Smooth muscle cell (in vitro differentiated cells): ENCODE results near the gene PDE1C. TPM values are rescaled to one million over a fixed set of nuclear protein-coding genes. Genes with fewer than 3 reads are reported as not detected.

Experiments
- DNase-seq: peaks from one replicate; lab custom pipeline; 2025; ENCODE audit not compliant: unreplicated experiment; lab: John Stamatoyannopoulos, UW
- H2AFZ ChIP-seq: fragments of 200-600 bp; sonication (generic); 2 replicates; pipeline ENCODE4 v1.6.0; 2016; ENCODE audit warnings: antibody characterized with exemption, low read depth, mild to moderate bottlenecking
- H3F3A ChIP-seq: fragments of 200-600 bp; sonication (generic); 2 replicates; pipeline ENCODE4 v1.6.0; 2017; ENCODE audit warnings: antibody characterized with exemption, low read depth
- H3K27ac ChIP-seq: fragments of 200-600 bp; sonication (generic); 2 replicates; pipeline ENCODE4 v1.5.1; 2016; ENCODE audit warnings: low read depth, mild to moderate bottlenecking
- H3K27me3 ChIP-seq: fragments of 200-600 bp; sonication (generic); 2 replicates; pipeline ENCODE4 v1.6.1; 2016; ENCODE audit warnings: low read depth, mild to moderate bottlenecking
- H3K36me3 ChIP-seq: fragments of 200-600 bp; sonication (generic); 2 replicates; pipeline ENCODE4 v1.5.1; 2016; ENCODE audit warnings: low read depth
- H3K4me1 ChIP-seq: fragments of 200-600 bp; sonication (generic); 2 replicates; pipeline ENCODE4 v1.5.1; 2016; ENCODE audit warnings: low read depth
- H3K4me2 ChIP-seq: fragments of 200-600 bp; sonication (generic); 2 replicates; pipeline ENCODE4 v1.6.0; 2016; ENCODE audit warnings: mild to moderate bottlenecking
- H3K4me3 ChIP-seq: fragments of 200-600 bp; sonication (generic); 2 replicates; pipeline ENCODE4 v1.5.1; 2016; ENCODE audit warnings: mild to moderate bottlenecking
- H3K79me2 ChIP-seq: fragments of 200-600 bp; sonication (generic); 2 replicates; pipeline ENCODE4 v1.6.0; 2016; ENCODE audit warnings: low read depth, mild to moderate bottlenecking
- H3K9ac ChIP-seq: fragments of 200-600 bp; sonication (generic); 2 replicates; pipeline ENCODE4 v1.6.0; 2016; ENCODE audit warnings: low read depth
- H3K9me3 ChIP-seq: fragments of 200-600 bp; sonication (generic); replicated peaks from 2 replicates; pipeline ENCODE4 v1.5.1; 2016; ENCODE audit warnings: low read depth
- H4K20me1 ChIP-seq: fragments of 200-600 bp; sonication (generic); 2 replicates; pipeline ENCODE4 v1.6.0; 2016; ENCODE audit warnings: low read depth
- WGBS: methylation state at CpG from one replicate; pipeline ENCODE4 v1.1.7; 2016; ENCODE audit warnings: low lambda C conversion rate; 5-methylcytosine and 5-hydroxymethylcytosine counted together
- polyA plus RNA-seq: library from polyadenylated mRNA; unstranded; fragments of >200 nt; fragmentation: Nextera tagmentation; extraction: Ambion mirVana; gene quantifications from 2 replicates; pipeline ENCODE4 v1.2.1, GENCODE V29; 2016
- total RNA-seq: library from RNA; depleted of rRNA; stranded (reverse); fragments of >200 nt; gene quantifications from 2 replicates; pipeline ENCODE4 v1.2.3, GENCODE V29; 2014
- TF ChIP-seq, protein P1 (sequence below): fragments of 200-600 bp; sonication (generic); IDR thresholded peaks from 2 replicates; pipeline ENCODE4 v1.5.1; 2017; ENCODE audit warnings: borderline replicate concordance, mild to moderate bottlenecking, antibody characterized with exemption; ENCODE audit not compliant: insufficient read depth, poor library complexity, severe bottlenecking

PDE1C gene
- total and polyA plus RNA-seq, 2 experiments from 2014 or later, result 1.2 to 6.9 TPM

- H3K9ac ChIP-seq, result no peak overlapping the region
- no peak for DNase-seq
- no peaks in the 10 kb centered on the region for H3K9me3 ChIP-seq
- H3K36me3 ChIP-seq, result no peaks in the 10 kb centered on the region
- H3K79me2 ChIP-seq, result no peaks in the 10 kb centered on the region
- TF ChIP-seq, protein P1, sequence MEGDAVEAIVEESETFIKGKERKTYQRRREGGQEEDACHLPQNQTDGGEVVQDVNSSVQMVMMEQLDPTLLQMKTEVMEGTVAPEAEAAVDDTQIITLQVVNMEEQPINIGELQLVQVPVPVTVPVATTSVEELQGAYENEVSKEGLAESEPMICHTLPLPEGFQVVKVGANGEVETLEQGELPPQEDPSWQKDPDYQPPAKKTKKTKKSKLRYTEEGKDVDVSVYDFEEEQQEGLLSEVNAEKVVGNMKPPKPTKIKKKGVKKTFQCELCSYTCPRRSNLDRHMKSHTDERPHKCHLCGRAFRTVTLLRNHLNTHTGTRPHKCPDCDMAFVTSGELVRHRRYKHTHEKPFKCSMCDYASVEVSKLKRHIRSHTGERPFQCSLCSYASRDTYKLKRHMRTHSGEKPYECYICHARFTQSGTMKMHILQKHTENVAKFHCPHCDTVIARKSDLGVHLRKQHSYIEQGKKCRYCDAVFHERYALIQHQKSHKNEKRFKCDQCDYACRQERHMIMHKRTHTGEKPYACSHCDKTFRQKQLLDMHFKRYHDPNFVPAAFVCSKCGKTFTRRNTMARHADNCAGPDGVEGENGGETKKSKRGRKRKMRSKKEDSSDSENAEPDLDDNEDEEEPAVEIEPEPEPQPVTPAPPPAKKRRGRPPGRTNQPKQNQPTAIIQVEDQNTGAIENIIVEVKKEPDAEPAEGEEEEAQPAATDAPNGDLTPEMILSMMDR, result no peak
- no peaks in the 10 kb centered on the region for H3K27me3 ChIP-seq
- H2AFZ ChIP-seq, result no peak overlapping the region
- H3F3A ChIP-seq, result no peaks in the 10 kb centered on the region
- H3K4me1 ChIP-seq, result no peaks in the 10 kb centered on the region
- WGBS, result 72% methylated on average over 4 of the region's 4 CpGs
- no peaks in the 10 kb centered on the region for H4K20me1 ChIP-seq
- H3K4me2 ChIP-seq, result no peak overlapping the region
- no peak overlapping the region for H3K4me3 ChIP-seq
- H3K27ac ChIP-seq, result no peak overlapping the region
These were observed 47.2 kb downstream of the PDE1C start for GRCh38 chr7:32022966-32023365.

- Histone ChIP-seq H3K27me3 (no peaks in the 10 kb centered on the region), H3K36me3 (no peaks in the 10 kb centered on the region), H3F3A (no peaks in the 10 kb centered on the region), H3K4me2 (no peak overlapping the region), H3K9me3 (no peaks in the 10 kb centered on the region), H3K27ac (no peak overlapping the region), H3K9ac (no peak overlapping the region), H2AFZ (no peak overlapping the region), H4K20me1 (no peaks in the 10 kb centered on the region), H3K4me1 (no peaks in the 10 kb centered on the region), H3K4me3 (no peak overlapping the region), H3K79me2 (no peaks in the 10 kb centered on the region)
- 77% methylated on average over 2 of the region's 2 CpGs for WGBS
- no peak for DNase-seq
- TF ChIP-seq, protein P1, result no peak
These were observed 49.6 kb downstream of the PDE1C start for GRCh38 chr7:32020551-32021159.

DNA sequence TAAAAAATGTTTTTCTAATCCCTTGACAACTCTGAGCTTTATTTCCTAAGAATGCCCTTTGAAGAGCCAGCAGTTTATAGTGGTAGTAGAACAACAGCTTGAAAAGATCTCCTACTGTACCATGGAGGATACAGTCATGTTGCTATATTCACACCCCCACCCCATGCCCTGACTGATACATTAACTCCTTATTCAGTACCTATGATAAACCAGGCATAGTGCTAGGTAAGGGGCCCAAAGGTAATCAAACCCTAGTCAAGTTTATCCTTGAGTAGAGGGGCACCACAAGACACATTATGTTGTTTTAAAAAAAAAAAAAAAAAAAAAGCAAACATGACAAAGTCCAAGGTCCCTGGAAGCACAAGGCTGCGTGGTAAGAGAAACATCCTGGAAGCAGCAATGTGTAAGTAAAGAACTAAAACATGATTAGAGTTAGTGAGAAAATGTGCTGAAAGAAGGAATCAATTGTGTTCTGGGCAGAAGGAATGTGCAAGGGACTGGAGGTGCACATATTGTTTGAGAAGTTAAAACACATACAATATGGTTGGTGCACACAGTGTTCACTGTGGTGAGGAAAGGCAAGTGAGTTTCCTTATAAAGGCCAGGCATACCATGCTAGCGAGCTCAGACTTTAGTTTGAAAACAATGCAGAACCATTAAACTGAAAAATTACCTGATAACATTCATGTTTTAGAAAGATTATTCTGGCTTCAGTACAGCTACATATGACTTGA is 51.2 kb downstream of the PDE1C start:
- WGBS, result 92% methylated on average over 2 of the region's 2 CpGs
- TF ChIP-seq, protein P1, result no peak
- no peak for DNase-seq

More for the DNA sequence above, 51.2 kb downstream of the PDE1C start:
- Histone ChIP-seq H3K9me3 (no peaks in the 10 kb centered on the region), H3K79me2 (no peaks in the 10 kb centered on the region), H3K27me3 (no peaks in the 10 kb centered on the region), H3F3A (no peaks in the 10 kb centered on the region), H3K4me3 (no peak overlapping the region), H3K36me3 (no peaks in the 10 kb centered on the region), H4K20me1 (no peaks in the 10 kb centered on the region), H3K4me1 (no peaks in the 10 kb centered on the region), H3K4me2 (no peak overlapping the region), H2AFZ (no peak overlapping the region), H3K9ac (no peak overlapping the region), H3K27ac (no peak overlapping the region)
